Stimulated activated CD4-positive, alpha-beta T cell treated with anti-CD3 and anti-CD28 coated beads, Interleukin-15, amount 100 ng/mL, for 24 hours (primary cell): ENCODE results near the gene RNASEH2A.

Experiments
- DNase-seq: peaks from one replicate; pipeline ENCODE4 v3.0.0-alpha.2; 2020

RNASEH2A gene

DNA sequence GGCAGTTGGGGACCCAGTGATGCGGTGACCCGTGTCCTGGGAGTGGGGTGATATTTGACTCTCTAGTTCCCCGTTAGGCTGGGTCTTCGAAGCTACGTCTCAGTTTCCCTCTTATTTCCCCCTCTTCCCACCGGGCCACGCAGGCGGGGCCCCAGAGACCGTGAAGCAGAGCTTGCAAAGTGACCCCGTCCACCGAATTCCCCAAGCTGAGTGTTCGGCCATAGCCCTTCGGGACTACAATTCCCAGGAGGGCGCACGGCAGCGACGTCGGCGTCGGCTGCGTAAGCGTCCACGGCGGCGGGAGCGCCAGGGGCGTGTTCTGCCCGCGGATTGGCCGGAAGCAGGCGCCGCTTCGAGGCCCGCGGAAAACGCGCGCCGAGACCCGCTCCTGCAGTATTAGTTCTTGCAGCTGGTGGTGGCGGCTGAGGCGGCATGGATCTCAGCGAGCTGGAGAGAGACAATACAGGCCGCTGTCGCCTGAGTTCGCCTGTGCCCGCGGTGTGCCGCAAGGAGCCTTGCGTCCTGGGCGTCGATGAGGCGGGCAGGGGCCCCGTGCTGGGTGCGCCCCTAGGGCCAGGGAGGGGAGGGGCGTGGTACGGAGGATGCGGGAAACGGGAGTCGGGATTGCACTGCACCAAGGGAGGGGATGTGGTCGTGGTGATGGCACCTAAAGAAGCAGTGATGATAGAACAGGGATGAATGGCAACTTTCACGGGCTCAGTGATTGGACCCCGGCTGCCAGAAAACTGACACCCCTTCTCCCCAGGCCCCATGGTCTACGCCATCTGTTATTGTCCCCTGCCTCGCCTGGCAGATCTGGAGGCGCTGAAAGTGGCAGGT lies at the start of gene RNASEH2A:
Gene RNASEH2A, plus strand, starts transcription at position 343 of the 840 bp plus-strand sequence. Its CDS starts 90 bp downstream, at position 433.
- DNase-seq, result peak; percentile 94

DNA sequence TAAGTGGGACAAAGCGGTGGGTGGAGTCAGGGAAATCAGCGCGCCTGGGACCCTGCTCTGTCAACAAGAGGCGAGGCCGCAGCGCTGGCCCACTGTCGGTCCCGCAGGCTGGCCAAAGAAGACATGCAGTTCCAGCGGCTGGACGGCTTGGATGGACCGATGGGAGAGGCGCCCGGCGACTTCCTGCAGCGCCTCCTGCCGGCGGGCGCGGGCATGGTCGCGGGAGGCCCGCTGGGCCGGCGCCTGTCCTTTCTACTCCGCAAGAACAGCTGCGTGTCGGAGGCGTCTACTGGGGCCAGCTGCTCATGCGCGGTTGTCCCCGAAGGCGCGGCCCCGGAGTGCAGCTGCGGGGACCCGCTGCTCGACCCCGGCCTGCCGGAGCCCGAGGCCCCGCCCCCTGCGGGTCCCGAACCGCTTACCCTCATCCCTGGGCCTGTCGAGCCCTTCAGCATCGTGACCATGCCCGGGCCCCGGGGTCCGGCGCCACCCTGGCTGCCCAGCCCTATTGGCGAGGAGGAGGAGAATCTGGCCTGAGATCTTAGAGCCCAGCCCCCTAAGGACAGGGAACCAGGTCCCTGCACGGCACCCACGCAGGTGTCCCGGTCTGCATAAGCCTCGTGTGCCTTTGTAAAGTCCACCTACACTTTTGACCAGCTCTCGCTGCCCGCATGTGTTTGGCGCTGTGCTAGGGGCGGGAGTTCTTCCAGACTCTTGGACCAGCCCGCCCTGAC lies 48.7 kb upstream of the RNASEH2A start:
- peak; percentile 79 for DNase-seq

DNA sequence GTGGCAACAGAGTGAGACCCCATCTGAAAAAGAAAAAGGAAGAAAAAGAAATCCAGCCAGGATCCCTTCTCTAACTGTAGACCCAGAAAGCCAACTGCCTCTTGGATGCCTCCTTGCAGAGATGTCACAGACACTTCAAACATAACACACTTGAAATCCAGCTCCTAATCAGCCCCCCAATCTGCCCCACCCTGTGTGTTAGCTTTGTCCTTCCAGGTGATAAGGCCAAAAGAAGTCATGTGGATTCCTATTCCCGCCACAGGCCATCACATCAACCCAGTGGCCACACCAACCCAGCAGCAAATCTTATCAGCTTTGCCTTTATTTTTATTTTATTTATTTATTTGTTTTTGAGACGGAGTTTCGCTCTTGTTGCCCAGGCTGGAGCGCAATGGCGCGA lies 46.7 kb upstream of the RNASEH2A start:
- DNase-seq, result no peak

DNA sequence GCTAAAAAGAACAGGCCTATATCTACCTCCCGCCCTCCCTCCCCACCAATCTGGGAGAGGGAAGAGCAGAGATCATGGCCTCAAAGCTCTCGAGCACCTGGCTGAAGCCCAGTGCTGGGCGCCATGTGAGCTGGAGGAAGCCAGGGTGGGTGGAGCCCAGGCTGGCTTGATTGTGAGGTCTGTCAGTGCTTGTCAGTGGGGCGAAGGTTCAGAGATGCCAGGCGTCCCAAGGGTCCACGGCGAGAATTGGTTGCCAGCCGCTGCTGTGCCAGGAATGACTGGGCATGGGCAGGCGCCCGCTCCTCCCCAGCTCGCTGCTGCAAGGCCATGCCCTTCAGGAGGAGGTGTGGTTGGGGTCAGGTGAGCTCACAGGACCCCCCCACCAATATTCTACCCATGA lies 43.3 kb upstream of the RNASEH2A start:
- DNase-seq, result no peak

DNA sequence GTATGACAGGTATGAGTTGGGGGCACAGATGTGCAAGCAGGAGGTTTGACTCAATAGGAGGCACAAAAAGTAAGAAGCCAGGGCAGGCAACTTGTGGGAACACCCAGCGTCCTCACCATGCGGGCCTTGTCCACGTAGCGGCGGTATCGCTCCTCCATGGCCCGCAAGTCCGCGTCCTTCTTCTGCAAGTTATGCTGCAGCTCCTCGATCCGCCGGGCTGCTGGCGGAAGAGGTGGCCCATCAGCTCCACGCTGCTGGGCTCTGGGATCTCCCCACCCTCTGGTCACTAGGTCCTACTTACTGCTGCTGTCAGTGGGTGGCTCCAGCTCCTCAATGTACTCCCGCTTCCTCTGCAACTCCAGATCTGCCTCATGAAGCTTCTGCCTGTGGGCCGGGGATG lies 41.7 kb upstream of the RNASEH2A start:
- no peak for DNase-seq

DNA sequence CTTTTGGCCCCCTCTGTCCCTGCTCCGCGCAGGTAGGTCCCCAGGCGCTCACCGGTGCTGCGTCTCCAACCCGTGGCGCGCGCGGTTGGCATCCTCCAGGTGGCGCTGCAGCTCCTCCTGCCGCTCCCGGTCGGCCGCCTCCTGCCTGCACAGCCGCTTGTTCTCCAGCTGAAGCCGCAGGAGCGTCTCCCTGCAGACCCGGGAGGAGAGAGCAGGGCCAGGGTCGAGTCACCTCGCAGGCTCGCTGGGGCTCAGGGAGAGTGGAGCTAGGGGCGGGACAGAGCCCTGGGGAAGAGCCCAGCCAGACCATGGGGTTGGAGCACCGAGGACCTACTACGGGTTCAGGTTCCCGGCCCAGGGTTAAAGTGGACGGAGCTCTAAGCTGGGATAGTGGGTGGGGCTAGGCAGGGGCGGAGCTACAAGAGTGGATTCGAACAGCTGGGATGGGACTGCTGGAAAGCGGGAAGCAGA lies 40.3 kb upstream of the RNASEH2A start:
- DNase-seq, result peak; percentile 82

DNA sequence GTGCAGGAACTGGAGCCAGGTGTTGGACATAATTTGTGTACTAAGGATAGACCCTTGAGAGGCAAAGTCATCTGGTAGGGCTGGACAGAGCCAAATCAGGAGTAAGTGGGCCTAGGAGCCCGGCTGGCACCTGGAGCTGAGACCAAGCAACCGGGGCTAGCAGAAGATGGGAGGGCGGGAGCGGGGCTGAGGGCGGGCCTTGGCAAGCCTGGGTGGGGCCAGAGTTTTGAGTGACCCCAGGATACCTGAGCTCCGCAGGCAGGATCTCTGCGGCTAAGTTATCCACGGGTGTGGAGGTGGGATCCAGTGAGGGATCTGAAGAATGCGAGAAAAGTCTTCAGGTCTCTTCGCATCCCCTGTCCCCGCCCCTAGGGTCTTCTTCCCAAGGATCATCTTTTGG lies 39.2 kb upstream of the RNASEH2A start:
- no peak for DNase-seq

DNA sequence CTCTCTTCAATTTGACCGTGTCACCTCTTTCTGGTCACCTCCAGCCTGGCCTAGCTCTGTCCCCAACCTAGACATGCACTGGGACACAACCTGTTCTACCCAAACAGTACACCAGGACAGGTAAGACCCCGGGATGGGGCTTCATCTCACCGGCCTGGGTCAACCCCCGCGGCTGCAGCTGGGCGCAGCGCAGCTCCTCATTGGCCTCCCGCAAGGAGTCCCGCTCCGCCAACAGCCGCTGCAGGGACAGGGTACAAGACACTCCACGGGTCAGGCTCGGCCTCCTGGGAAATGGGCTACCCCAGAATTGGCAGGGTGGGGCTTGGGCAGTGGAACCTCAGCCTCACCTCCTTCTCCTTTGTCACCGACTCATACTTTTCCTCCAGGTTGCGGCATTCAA lies 38.7 kb upstream of the RNASEH2A start:
- no peak for DNase-seq

DNA sequence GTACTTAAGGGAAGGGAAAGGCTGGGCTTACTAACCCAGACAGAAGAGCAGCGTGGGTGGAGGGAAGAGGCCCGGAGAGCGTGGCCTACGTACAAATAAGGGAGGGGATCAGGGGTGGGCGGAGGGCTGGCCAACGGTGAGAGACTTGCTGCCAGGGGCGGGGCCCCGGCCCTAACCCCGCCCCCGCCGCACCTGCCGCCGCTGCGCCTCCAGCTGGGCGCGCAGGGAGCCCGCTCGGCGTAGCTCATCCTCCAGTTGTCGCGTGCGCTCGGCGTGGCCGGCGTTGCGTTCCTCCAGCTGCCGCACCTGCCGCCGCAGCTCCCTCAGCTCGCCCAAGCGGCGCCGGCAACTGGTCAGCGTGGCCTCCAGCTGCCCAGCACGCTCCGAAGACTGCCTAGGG lies 36.7 kb upstream of the RNASEH2A start:
- DNase-seq, result peak; percentile 78

DNA sequence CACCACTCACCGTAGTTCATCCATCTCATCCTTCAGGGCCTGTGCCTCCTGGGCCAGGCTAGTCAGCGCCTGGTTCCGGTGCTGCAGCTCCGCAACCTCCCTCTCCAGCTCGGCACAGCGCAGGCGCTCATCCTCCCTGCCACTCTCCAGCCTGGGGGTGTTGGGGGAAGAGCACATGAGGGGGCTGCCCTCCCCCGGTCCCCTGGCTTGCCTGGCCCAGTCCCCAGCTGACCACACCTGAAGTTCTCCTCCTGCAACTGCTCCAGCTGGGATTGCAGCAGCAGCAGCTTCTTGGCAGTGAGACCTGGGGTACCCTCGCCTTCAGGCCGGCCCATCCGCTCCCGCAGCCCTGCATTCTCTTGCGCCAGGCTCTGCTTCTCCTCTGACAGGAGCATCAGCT lies 35.5 kb upstream of the RNASEH2A start:
- no peak for DNase-seq

DNA sequence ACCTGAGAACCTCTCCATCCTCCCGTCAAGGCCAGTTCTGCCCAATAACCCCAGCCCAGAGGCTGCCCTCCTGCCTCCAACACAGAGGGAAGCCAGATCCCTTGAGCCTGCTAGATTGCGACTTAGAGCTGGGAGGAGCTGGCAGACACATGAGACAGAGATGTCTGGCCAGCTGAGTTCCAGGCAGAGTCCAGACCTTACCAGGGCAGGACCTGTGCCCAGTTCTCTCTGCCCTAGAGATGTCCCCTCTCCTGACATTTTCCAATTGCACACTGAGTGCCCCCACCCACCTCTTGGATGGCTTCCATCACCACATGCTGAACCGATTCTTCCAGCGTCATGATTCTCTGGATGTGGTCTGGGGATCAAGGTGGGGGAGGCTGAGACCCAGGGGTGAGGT lies 34.1 kb upstream of the RNASEH2A start:
- DNase-seq, result no peak

DNA sequence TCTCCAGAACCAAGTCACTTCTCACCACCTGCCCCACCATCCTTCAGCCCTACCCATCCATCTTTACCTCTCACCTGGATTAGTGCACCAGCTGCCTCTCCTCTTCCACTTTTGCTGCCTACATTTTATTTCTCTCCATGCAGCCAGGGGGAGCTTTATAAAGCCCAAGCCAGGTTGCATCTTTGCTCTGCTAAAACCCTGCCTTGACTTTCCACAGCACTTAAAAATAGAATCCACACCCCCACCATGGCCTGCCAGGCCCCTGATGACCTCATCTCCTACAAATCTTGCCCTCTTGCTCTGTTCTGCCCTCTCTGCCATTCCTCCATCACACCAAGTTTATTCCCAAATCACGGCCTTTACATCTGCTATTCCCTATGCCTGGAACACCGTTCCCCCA lies 32.8 kb upstream of the RNASEH2A start:
- no peak for DNase-seq

DNA sequence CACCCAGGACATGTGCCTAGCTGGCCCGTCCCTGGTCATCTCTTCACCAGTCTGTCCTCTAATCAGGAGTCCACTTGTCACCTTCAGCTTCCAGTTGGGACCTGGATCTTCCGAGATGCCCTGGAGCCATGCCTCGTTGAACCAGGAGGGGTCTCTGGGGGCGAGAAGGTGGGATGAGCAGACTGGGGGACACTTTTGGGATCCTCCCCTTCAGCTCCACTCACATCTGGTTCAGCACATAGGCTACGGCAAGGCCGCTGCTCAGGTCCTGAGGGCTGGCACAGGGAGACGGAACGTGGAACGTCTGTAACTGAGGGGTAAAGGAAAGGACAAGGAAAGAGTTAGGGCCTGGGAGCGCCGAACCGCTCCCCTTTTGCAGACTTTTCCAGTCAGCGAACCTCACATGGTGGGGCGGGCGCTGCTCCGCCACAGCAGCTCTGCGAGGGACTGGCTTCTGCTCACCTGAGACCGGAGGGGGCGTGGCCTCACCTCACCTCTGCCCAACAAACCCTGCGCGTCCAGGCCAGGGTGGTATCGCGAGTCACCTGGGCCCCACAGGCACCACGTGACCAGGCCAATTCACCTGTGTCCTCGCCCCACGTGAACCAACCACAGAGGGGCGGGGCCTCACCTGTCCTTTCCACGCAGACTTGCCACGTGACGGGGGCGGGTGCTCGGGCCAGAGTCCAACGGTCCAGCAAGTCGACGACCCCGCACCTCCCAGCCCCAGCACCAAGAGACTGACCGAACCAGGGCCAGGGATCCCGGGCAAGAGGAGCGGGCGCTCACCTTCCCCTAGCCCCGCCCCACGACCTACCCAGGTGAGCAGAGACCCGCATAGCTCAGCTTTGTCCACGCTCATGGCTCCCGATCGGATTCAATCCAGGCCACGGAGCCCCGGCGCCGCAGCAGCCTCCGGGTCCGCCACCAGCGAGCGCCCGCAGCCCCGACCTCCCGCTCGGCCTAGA lies 31.5 kb upstream of the RNASEH2A start, which contains the start of gene HOOK2:
Gene HOOK2, minus strand, starts transcription at position 965 of the 968 bp plus-strand sequence. Its CDS starts 103 bp downstream, at position 862.
- peak; percentile 39 for DNase-seq

DNA sequence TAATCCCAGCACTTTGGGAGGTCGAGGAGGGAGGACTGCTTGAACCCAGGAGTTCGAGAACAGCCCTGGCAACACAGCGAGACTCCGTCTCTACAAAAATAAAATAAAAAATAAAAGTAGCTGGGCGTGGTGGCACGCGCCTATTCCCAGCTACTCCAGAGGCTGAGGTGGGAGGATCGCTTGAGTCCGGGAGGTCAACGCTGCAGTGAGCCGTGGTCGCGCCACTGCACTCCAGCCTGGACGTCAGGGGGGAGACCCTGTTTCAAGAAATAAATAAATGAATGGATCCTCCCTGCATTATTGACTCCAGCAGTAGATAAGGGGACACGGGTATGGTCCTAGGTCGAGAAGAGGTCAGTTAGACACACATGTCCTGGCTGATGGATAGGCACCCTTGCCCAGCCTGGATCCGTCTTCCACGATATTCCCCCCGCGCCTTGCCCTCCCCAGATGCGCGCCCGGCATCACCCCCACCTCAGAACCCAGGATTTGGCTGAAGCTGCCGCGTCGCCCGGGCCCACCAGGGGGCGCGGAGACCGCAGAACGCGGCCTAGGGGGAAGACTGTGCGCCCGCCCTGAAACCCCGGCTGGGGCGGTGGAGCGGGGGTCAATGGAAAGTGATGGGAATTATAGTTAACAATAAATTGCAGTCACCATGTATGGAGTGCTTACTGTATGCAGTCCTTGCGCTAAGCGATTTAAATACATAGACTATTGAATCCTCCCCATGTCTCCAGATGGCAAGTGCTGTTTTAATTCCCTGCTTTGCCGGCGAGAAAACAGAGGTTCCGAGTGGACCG lies 29.0 kb upstream of the RNASEH2A start:
- DNase-seq, result peak; percentile 89

DNA sequence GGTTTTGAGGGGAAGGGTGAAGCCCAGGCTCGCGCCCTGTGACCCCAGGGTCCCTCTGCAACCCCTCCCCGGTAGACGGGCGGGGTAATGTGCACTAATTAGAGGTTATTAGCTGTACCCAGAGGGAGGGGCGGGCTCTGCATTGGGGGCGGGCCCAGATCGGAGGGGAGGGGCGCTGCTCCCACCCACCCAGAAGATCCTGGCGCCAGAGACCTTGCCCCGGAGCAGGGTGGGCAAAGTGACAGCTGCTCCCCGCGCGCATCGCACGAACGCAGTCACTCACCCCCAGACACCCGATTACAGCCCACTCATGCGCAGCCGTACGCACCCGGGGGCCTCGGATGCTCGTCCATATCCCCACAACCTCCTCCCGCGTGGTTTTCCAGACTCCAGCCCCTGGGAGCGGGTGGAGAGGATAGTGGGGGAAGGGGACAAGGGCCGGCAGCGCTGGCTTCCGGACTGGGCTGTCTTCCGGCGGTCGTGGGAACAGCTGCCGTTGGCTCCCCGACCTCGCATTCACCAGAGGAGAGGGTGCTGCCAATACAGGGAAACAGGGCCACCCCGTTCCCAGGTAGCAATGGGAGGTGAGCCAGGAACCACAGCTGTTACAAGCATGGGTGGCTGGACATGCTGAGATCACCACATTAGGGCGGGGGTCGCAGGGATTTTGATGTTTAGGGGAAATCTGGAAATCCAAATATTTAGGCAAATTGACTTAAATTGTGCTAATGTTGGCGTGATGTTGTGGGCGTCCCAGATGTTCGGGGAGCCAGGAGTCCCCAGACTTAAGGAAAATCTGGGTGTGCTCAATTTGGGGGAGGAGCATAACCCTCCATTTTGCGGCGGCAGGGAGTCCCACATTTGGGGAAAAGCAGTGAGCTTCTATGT lies 28.1 kb upstream of the RNASEH2A start:
- DNase-seq, result peak; percentile 62

DNA sequence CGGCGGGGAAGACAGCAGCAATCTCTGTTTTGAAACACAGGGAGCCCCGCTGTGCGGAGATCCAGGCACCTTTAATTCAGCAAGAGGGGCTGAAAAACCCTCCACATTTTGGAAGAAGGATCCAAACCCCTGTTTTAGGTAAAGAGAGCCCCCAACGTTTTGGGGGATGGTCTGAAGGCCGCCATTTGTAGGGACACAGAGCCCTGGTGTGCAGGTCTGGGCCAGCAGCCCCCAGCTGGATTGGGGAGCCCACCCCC lies 27.6 kb upstream of the RNASEH2A start:
- no peak for DNase-seq

DNA sequence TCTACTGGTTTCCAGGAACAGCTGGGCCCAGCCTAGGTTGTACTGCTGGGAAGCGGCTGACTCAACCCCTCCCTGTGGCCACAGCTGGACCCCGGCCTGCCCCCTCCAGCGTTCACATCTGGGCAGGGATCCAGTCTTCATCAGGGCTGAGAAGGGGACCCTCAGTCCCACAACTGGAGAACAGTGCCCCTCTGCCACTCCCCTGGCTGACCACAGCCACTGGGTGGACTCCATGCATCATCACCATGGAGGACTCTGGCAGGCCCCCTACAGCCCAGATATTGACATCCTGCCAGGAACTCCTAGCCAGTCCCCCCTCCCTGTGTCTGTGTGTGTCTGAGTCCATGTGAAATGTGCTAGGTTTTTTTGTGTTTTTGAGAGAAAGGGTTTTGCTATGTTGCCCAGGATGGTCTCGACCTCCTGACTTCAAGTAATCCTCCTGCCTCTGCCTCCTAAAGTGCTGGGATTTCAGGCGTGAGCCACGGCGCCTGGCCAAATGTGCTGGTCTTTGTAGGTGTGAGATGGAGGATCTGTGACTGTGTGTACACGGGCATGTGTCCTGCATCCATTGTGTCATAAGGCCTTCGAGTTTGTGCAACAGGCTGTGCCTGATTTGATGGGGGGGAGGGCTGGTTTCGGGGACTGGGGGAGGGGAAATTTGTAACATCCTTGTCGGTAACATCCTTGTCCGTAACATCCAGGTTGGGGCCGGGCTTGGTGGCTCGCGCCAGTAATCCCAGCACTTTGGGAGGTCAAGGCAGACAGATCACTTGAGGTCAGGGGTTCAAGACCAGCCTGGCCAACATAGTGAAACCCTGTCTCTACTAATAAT lies 27.0 kb upstream of the RNASEH2A start:
- DNase-seq, result no peak

DNA sequence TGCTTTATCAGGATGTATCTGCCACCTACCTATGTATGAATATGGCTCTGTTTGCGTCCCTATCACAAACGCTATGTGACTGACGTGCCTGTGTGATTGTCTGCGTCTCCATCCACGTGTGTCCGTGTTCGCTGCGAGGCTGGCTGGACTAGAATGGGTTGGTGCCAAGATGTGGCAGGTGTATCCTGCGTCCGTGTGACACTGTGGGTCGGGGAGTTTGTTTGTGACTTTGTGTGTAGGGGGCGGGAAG lies 24.3 kb upstream of the RNASEH2A start:
- no peak for DNase-seq

DNA sequence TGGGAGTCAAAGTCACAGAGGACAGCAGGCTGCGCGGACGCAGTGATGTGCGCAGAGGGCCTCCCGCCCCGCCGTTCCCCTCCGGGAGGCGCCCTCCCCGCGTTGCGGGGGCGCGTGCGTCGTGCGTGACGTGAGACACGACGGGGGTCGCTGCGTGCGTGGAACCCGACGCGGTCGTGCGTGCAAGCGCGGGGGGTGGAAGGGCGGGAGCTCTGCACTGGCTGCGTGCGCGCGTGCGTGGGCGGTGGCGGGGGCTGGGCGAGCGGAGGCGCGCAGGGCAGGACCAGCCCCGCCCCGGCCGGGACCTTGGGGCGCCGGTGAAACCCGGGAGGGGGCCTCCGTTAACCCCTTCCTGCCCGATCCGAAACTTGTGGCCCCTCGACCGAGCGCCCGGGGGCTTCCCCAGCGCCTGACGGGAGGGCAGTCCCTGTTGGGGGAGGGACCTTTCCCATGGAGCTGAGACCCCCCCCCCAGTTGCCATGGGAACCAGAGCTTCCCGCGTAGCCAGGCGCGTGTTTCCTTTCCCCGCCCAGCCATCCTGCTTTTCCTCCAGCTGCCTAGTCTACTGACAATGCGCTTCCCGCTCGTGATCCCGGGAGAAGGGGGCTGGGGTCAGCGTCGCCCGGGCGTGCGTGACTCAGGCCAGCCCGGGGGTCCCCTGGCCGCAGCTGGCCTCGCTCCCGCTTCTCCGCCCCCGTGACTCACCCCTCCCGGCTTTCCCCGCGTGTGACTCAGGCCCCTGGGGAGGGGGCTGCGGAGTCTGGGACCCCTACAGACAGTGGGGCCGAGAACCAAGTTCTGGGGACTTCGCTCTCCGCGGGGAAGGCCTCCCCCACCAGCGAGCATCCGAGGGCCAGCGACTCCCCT lies 23.7 kb upstream of the RNASEH2A start:
- DNase-seq, result peak; percentile 94
